SU-DHL-6 (cell line): ENCODE data around the gene DEFB110.

ENCODE experiments used
- EZH2phosphoT487 ChIP-seq: fragments of 200-600 bp; sonication (generic), shearing (Covaris generic); conservative IDR thresholded peaks from 2 replicates; pipeline ENCODE4 v1.6.1; 2018; ENCODE audit warnings: mild to moderate bottlenecking, antibody characterized with exemption, low read length, moderate library complexity, mixed read lengths
- TF ChIP-seq, protein P1 (sequence below): fragments of 200-600 bp; sonication (generic); IDR thresholded peaks from one replicate; pipeline ENCODE4 v1.5.1; 2017; ENCODE audit warnings: antibody characterized with exemption, mild to moderate bottlenecking, low read length, moderate library complexity; ENCODE audit not compliant: insufficient read depth, poor library complexity, severe bottlenecking

DNA sequence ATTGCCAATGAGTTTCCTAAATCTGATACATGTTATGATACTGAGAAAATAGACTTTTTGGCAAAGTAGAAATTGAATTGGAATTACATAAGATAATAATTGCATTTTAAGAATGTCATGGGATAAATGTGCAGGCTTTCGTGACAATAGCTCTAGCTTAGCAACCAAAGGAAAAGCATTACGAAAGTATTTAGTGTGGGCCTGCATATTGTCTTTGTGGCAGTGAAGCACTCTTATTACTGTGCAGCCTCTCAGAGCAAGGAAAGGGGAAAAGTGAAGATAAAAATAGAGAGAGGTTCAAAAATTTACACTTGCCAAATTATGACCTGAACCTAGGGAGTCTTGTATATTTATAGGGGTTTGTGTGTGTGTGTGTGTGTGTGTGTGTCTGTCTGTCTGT, 39.7 kb downstream of the DEFB110 start:
- TF ChIP-seq, protein P1, sequence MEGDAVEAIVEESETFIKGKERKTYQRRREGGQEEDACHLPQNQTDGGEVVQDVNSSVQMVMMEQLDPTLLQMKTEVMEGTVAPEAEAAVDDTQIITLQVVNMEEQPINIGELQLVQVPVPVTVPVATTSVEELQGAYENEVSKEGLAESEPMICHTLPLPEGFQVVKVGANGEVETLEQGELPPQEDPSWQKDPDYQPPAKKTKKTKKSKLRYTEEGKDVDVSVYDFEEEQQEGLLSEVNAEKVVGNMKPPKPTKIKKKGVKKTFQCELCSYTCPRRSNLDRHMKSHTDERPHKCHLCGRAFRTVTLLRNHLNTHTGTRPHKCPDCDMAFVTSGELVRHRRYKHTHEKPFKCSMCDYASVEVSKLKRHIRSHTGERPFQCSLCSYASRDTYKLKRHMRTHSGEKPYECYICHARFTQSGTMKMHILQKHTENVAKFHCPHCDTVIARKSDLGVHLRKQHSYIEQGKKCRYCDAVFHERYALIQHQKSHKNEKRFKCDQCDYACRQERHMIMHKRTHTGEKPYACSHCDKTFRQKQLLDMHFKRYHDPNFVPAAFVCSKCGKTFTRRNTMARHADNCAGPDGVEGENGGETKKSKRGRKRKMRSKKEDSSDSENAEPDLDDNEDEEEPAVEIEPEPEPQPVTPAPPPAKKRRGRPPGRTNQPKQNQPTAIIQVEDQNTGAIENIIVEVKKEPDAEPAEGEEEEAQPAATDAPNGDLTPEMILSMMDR = no peak
- TF ChIP-seq EZH2phosphoT487 = no peak
